IMR-90 (cell line): ENCODE data around the gene SF3B1.

Experiments
- CTCF ChIP-seq: conservative IDR thresholded peaks from 2 replicates; pipeline ENCODE4 v1.5.1; 2012; ENCODE audit warnings: mild to moderate bottlenecking, low read depth, low read length, improper control_type of control experiment
- MXI1 ChIP-seq: IDR thresholded peaks from 2 replicates; pipeline ENCODE4 v1.6.1; 2012; ENCODE audit warnings: low read depth, mild to moderate bottlenecking, low read length, moderate library complexity, borderline replicate concordance
- NFE2L2 ChIP-seq: fragments of 150-350 bp; IDR thresholded peaks from 2 replicates; pipeline ENCODE4 v1.6.1; 2016; ENCODE audit warnings: low read depth, mild to moderate bottlenecking, low read length
- POLR2A ChIP-seq: IDR thresholded peaks from 2 replicates; pipeline ENCODE4 v1.6.1; 2012; ENCODE audit warnings: mild to moderate bottlenecking, low read depth, low read length
- RFX5 ChIP-seq: IDR thresholded peaks from 2 replicates; pipeline ENCODE4 v1.8.0; 2012; ENCODE audit warnings: low read depth, mild to moderate bottlenecking, low read length, moderate library complexity

DNA sequence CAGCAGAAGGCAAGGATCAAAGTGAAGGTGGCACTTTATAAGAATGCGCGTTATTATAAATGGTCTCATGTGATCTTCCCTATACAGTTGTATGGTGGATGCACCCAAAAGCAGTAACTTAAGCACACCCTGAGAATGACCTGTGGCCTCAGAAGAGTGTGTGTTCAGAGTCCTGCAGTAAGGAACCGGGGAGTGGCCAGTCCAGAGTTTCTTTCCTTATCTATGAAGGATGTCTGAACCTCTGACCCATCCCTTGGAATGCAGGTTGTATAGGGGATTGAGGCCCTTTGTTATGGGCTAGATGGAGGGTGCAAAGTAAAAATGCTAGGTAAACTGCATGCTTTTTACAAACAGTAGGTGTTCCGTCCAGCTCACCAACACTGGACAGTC, 80.7 kb downstream of the SF3B1 start:
- TF ChIP-seq RFX5 (no peak), CTCF (no peak), NFE2L2 (no peak), POLR2A (no peak), MXI1 (no peak)
